HG03354 (cell line): ENCODE results near the gene STPG4.
"Not testable (repeated sequence)": the region's sequence is repeated elsewhere in the genome, so short reads cannot be mapped to it uniquely, and the experiment has no call there.

Source experiments
- ATAC-seq: cut with Tn5 transposase; IDR thresholded peaks from one replicate; pipeline ENCODE4 v1.9.1; 2021; ENCODE audit warnings: mild to moderate bottlenecking; ENCODE audit not compliant: unreplicated experiment, poor library complexity, severe bottlenecking

The STPG4 gene

DNA sequence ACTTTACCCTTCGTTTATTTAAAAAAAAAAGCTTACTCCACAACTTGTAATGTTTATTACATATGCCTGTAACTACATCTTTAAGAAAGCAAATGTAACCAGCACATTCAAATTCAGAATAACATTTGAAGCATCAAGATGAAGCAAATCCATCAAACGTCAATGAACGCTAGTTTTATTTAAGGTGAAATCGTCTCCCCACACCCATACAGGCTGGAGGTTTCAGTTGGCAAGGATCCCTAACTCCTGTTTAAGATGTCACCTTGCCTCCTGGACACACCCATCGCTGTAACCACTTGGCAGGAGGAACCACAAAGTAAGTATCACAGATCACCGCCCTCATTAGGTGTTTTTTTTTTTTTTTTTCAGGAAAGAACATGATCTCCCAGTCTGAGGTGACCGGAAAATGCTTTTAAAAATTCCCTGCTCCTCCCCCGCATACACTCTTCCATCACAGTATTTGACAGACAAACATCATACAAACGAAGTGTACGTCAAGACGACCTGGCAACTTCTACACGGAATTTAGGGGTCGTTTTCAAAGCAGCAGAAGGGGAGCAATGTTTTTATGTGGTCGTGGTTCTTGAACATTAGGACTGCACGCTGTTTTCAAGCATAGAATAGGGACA lies 19.7 kb upstream of the STPG4 start:
- no peak for ATAC-seq

- ATAC-seq, result no peak
Observed at GRCh38 chr2:47173986-47174732, 19.1 kb upstream of the STPG4 start.

DNA sequence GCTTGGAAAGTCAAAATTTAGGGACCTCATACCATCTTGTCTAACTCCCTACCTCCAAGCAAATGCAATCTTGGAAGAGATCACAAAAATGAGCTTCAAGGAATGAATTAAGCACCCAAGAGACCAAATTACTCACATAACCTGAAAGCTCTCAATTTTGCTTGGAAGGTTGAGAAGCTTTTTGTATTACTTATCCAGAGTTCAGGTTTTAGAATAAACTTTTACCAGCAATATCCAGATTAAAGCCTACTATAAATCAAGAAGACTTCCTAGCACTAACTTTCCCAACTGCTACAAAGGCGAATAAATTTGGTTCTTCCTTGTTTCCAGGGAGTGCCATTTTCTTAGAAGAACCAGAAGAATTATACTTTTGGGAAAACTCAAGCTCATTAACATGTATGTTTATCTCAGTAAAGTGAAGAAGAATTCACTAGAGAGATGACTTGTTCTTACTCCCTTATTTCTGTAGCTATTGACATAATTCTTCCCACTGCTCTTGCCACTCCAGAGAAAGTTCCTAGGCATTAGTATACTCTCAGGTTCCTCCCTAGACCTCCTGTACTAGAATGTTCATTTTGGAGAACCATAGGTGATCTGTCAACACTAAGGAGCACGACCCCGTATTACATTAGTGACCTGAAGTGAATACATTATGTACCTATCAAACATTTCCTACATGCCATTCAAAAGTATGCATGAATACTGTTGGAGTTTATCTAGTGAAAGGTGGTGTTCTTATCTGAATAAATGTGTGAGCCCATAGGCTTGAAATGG lies 18.0 kb upstream of the STPG4 start:
- ATAC-seq, result no peak

DNA sequence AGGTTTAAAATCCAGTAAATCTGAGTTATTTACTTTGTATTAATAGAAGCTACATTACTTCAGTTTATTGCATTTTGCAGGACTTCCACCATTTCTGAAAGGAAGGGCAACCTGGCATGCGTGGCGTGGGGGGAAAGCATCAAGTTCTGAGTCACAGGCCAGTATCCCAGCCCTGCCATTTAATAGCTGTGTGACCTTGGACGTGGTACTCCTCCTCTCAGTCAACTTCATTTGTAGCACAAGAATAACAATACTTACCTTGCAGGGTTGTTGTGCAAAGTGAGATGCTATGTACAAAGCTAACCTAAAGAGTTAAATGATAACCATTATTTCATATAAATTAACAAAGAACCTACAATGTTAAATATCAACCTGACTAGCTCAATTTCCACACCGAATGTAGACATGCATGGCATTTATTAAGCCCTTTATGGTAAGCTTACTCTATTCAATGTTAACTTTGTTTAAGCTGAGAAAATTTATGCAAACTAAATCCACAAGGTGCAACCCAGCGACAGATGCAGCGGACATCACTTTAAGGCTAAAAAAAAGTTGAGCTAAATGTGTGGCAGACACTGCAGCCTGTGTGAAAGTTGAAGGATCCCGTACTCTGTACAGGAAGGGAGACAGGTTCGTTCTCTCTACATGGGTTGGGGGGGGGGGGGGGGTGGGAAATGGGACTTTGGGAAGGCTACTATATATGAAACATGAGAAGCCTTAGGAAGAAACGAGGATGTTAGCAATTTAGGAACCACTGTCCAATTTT lies 17.2 kb upstream of the STPG4 start:
- ATAC-seq, result no peak

- no peak for ATAC-seq
Observed at GRCh38 chr2:47169784-47170183, 14.7 kb upstream of the STPG4 start.

- ATAC-seq, result not testable (repeated sequence)
Observed at GRCh38 chr2:47168895-47169294, 13.8 kb upstream of the STPG4 start.

DNA sequence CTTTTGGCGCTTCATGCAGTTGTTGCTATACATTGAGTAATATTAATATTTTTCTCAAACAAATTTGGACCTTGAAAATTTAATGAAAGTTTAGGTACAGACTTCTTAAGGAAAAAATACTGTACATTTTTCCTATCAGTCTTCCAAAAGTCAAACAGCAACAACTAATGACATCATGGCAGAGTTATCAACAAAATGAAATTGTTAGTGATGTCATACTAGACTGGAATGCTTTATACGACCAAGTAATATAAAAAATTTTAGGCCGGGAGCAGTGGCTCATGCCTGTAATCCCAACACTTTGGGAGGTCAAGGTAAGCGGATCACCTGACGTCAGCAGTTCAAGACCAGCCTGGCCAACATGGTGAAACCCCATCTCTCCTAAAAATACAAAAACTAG lies 12.0 kb upstream of the STPG4 start:
- ATAC-seq, result no peak

- no peak for ATAC-seq
Observed at GRCh38 chr2:47165001-47165555, 10.0 kb upstream of the STPG4 start.

DNA sequence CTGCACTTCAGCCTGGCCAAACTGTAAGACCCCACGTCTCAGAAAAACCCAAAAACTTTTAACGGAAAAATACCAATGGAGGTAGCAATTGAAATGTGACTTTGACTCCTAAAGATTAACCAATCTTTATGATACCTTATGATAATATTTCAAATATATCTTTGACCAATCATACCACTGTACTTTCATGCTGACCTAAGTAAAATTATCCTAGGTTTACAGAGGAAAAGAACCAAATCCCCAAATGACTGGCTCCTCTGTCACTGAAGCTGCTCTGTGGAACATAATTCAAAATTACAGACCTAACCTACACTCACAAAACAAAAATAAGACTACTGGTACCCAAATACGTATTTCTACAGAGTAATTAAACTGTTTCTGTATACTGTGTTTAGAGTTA lies 7.7 kb upstream of the STPG4 start:
- ATAC-seq, result no peak

- ATAC-seq, result no peak
Observed at GRCh38 chr2:47161475-47161874, 6.4 kb upstream of the STPG4 start.

DNA sequence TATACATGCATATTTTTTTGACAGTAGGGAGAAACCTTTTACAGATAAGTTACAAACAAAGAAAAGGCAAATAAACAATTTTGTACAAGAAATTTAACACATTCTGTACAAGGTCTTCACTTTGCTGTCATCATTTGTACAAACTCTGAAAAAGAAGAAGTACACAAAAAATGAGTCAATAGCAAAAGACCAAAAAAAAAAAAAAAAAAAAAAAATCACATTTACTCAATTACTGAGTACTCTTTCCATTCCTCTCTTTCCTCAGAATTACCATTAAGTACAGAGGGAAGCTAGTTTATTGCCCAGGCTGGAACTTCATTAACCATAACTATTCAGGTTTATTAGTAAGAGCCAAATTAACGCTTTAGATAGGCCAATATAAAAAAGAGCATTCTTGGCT lies 5.6 kb upstream of the STPG4 start:
- no peak for ATAC-seq

GRCh38 chr2:47160211-47160610 lies 5.1 kb upstream of the STPG4 start:
- no peak for ATAC-seq

DNA sequence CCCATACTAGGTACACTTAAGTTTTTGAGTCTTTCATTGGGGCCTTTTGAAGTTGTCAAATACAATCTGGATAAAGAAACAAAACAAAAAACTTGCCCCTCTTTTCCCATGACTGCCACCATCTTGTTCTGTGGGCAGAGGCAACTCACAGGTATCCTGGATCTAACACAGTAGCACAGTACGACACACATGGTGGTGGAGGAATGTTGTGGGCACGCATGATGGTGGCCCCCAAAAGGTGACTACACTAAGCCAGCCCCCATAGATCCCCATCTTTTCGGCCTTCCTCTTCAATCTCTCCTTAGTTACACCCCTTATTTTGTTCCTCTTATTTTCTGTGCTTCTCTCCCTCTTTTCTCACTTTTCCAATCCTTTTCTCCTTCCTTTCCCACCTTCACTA lies 4.5 kb upstream of the STPG4 start:
- ATAC-seq, result no peak

DNA sequence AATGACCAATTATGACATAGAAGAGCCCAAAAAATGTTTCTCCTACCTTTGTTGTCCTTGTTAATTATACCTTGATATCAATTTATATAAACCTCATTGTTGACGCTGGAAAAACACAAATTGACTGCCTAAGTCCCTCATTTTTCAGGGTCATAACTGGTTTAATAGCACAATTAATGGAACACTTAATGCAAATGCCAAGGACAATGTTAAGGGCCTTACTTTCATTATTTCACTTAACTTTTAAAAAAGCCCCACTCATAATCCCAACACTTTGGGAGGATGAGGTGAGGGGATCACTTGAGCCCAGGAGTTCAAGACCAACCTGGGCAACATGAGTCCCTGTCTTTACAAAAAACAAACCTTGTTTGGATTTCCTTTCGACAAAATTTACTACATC lies 3.5 kb upstream of the STPG4 start:
- ATAC-seq, result no peak

DNA sequence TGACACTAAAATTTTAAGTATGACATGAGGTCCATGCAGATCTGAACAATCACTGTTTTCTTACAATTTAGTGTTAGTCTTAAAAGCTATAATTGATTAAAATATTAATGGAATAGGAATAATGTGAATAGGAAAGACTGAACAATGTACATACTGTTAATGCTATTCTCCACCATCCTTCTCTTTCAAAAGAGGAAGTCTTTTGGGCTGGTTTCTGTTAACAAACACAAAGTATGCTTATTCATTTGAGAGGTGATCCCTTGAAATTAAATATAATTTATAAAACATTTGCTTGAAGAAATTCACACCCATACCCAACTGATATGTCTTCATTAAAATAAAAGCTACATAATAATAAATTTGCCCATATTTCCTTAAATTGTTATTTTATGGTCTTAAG lies 2.3 kb downstream of the STPG4 start:
- ATAC-seq, result no peak

DNA sequence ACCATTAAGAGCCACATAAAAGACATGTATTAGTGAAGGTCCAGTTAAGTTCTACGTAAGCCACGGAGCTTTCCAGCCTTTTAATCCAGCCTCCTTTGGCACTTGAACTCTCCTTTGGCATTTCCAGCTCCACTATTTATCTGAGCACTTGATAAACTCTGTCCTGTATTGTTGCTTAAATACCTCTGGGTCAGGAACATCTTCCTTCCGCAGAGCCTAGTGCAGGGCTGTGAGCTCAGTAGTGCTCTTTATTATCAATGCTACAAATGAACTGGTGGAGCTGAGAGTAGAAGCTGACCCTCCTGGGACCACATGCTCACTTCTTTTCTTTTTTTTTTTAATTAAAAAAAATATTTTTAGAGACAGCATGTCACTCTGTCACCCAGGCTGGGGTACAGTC lies 4.9 kb downstream of the STPG4 start:
- no peak for ATAC-seq

GRCh38 chr2:47147021-47147420 lies 8.1 kb downstream of the STPG4 start:
- ATAC-seq, result no peak

DNA sequence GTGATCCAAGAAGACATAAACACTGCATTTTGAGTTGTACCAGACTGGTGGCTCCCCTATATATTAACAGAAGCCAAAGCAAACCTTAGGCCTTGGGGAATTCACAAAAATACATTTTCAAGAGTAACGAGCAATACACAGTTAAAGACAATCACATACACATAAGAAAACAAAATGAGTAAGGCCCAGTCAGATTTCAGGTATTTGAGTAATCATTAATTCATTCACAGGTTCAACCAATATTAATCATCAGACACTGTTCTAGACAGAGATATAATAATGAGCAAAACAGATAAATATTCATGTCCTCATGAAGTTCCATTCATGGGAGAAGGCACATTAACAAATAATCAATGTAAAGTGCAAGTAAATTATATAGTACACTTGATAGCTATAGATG lies 9.6 kb downstream of the STPG4 start:
- ATAC-seq, result no peak

- ATAC-seq, result no peak
Observed at GRCh38 chr2:47141520-47141919, 13.6 kb downstream of the STPG4 start.
